ENCODE results near the gene TPGS1. TPM values are rescaled to one million over a fixed set of nuclear protein-coding genes. Genes with fewer than 3 reads are reported as not detected.

TPGS1 gene
- total RNA-seq, 1 experiment from 2014 or later: 11.5 TPM

GRCh38 chr19:461721-462551, 45.4 kb upstream of the TPGS1 start:
- Mint-ChIP-seq H3K9me3 (ENCODE audit: unreplicated experiment) (peaks cover 16% of the 10 kb centered on the region), H3K4me1 (ENCODE audit: low read depth, unreplicated experiment) (no peaks in the 10 kb centered on the region), H3K4me3 (ENCODE audit: unreplicated experiment) (peak overlapping the region; percentile 75), H3K27ac (ENCODE audit: unreplicated experiment) (peak overlapping the region; percentile 32), H3K36me3 (ENCODE audit: insufficient read depth, unreplicated experiment) (no peaks in the 10 kb centered on the region), H3K27me3 (ENCODE audit: insufficient read depth, unreplicated experiment) (no peaks in the 10 kb centered on the region)
- no peaks in the 10 kb centered on the region for H3K36me3 ChIP-seq (ENCODE audit: control insufficient read depth, insufficient read depth, low read length)
- no TSS peak for BruUV-seq (replicated peaks)
- intact Hi-C loops (cut with micrococcal nuclease; ENCODE audit: unreplicated experiment): no loop called here
- POLR2A ChIA-PET: no interaction called here
- no peak for TF ChIP-seq CTCF (IDR thresholded peaks at IDR 0.05; ENCODE audit: insufficient read depth in 1 of 2, low read depth in 1 of 2, low read length in 1 of 2, severe bottlenecking in 1 of 2, unreplicated experiment in 1 of 2)
- H3K27me3 ChIP-seq (replicated peaks; ENCODE audit: control insufficient read depth, insufficient read depth, low read length): no peaks in the 10 kb centered on the region
- DNase-seq: peak in 1 of 2 experiments; percentile 35
- peak overlapping the region; percentile 31 for H3K4me3 ChIP-seq (ENCODE audit: low read depth, low read length)
- CTCF ChIA-PET: no interaction called here
- H3K4me1 ChIP-seq: no peaks in the 10 kb centered on the region
- no peaks in the 10 kb centered on the region for H3K9me3 ChIP-seq

GRCh38 chr19:463483-464207, 43.7 kb upstream of the TPGS1 start:
- Histone ChIP-seq H3K27me3 (replicated peaks; ENCODE audit: control insufficient read depth, insufficient read depth, low read length) (no peaks in the 10 kb centered on the region), H3K36me3 (ENCODE audit: control insufficient read depth, insufficient read depth, low read length) (no peaks in the 10 kb centered on the region), H3K4me3 (ENCODE audit: low read depth, low read length) (no peak overlapping the region), H3K9me3 (no peaks in the 10 kb centered on the region), H3K4me1 (no peaks in the 10 kb centered on the region)
- intact Hi-C loops (cut with micrococcal nuclease; ENCODE audit: unreplicated experiment): no loop called here
- ChIA-PET CTCF (no interaction called here), POLR2A (no interaction called here)
- Mint-ChIP-seq H3K36me3 (ENCODE audit: insufficient read depth, unreplicated experiment) (no peaks in the 10 kb centered on the region), H3K27me3 (ENCODE audit: insufficient read depth, unreplicated experiment) (no peaks in the 10 kb centered on the region), H3K27ac (ENCODE audit: unreplicated experiment) (no peak overlapping the region), H3K9me3 (ENCODE audit: unreplicated experiment) (peaks cover 16% of the 10 kb centered on the region), H3K4me1 (ENCODE audit: low read depth, unreplicated experiment) (no peaks in the 10 kb centered on the region), H3K4me3 (ENCODE audit: unreplicated experiment) (no peak overlapping the region)
- no TSS peak for BruUV-seq (replicated peaks)
- no peak for DNase-seq
- TF ChIP-seq CTCF (IDR thresholded peaks at IDR 0.05; ENCODE audit: insufficient read depth in 1 of 2, low read depth in 1 of 2, low read length in 1 of 2, severe bottlenecking in 1 of 2, unreplicated experiment in 1 of 2): no peak

- BruUV-seq (replicated peaks): no TSS peak
- POLR2A ChIA-PET: no interaction called here
- intact Hi-C loops (cut with micrococcal nuclease; ENCODE audit: unreplicated experiment): no loop called here
Measured at GRCh38 chr19:464208-464545, 43.1 kb upstream of the TPGS1 start.

More at GRCh38 chr19:464208-464545, 43.1 kb upstream of the TPGS1 start:
- Histone ChIP-seq H3K36me3 (ENCODE audit: control insufficient read depth, insufficient read depth, low read length) (no peaks in the 10 kb centered on the region), H3K27me3 (replicated peaks; ENCODE audit: control insufficient read depth, insufficient read depth, low read length) (no peaks in the 10 kb centered on the region), H3K4me3 (ENCODE audit: low read depth, low read length) (no peak overlapping the region), H3K9me3 (no peaks in the 10 kb centered on the region), H3K4me1 (no peaks in the 10 kb centered on the region)
- Mint-ChIP-seq H3K36me3 (ENCODE audit: insufficient read depth, unreplicated experiment) (no peaks in the 10 kb centered on the region), H3K27ac (ENCODE audit: unreplicated experiment) (no peak overlapping the region), H3K27me3 (ENCODE audit: insufficient read depth, unreplicated experiment) (no peaks in the 10 kb centered on the region), H3K4me3 (ENCODE audit: unreplicated experiment) (no peak overlapping the region), H3K4me1 (ENCODE audit: low read depth, unreplicated experiment) (no peaks in the 10 kb centered on the region), H3K9me3 (ENCODE audit: unreplicated experiment) (peaks cover 16% of the 10 kb centered on the region)
- CTCF ChIA-PET: no interaction called here
- TF ChIP-seq CTCF (IDR thresholded peaks at IDR 0.05; ENCODE audit: insufficient read depth in 1 of 2, low read depth in 1 of 2, low read length in 1 of 2, severe bottlenecking in 1 of 2, unreplicated experiment in 1 of 2): no peak
- DNase-seq: no peak
